ENCODE results near the gene CARD19. TPM values are rescaled to one million over a fixed set of nuclear protein-coding genes. Genes with fewer than 3 reads are reported as not detected.

The CARD19 gene
- total RNA-seq, 2 donors from 2014 or later, result 45.2 to 54.4 TPM

- H3K27me3 Mint-ChIP-seq, result no peaks in the 10 kb centered on the region
- peaks cover 35% of the 10 kb centered on the region for H3K4me1 Mint-ChIP-seq
- H3K27ac Mint-ChIP-seq, result peak overlapping the region; percentile 85
- ATAC-seq (peak; percentile 1), DNase-seq (peak in 1 of 3 donors; percentile 5)
- H3K9me3 ChIP-seq (ENCODE audit: control insufficient read depth, low read length, poor library complexity, severe bottlenecking), result no peaks in the 10 kb centered on the region
- H3K36me3 Mint-ChIP-seq (ENCODE audit: low read depth), result peaks cover 4% of the 10 kb centered on the region
- H3K4me3 Mint-ChIP-seq, result peak overlapping the region; percentile 83
Measured at GRCh38 chr9:93118863-93119702, 23.1 kb downstream of the CARD19 start.

DNA sequence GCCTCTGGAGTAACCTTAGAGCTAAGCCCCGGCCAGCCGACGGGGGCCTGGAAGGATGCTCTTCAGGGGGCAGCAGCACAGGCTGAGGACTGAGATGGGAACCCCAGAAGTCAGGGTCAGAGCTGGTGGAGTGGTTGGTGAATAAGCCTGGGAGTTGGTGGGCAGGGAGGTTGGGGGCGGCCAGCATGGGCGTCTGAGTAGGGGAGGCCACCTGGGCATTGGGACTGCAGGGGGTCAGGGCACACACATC is 23.6 kb downstream of the CARD19 start:
- DNase-seq (no peak), ATAC-seq (no peak)
- peak overlapping the region; percentile 85 for H3K27ac Mint-ChIP-seq
- H3K27me3 Mint-ChIP-seq, result no peaks in the 10 kb centered on the region
- H3K36me3 Mint-ChIP-seq (ENCODE audit: low read depth), result peaks cover 4% of the 10 kb centered on the region
- H3K9me3 ChIP-seq (ENCODE audit: control insufficient read depth, low read length, poor library complexity, severe bottlenecking), result no peaks in the 10 kb centered on the region
- H3K4me1 Mint-ChIP-seq, result peaks cover 34% of the 10 kb centered on the region
- peak overlapping the region; percentile 83 for H3K4me3 Mint-ChIP-seq

DNA sequence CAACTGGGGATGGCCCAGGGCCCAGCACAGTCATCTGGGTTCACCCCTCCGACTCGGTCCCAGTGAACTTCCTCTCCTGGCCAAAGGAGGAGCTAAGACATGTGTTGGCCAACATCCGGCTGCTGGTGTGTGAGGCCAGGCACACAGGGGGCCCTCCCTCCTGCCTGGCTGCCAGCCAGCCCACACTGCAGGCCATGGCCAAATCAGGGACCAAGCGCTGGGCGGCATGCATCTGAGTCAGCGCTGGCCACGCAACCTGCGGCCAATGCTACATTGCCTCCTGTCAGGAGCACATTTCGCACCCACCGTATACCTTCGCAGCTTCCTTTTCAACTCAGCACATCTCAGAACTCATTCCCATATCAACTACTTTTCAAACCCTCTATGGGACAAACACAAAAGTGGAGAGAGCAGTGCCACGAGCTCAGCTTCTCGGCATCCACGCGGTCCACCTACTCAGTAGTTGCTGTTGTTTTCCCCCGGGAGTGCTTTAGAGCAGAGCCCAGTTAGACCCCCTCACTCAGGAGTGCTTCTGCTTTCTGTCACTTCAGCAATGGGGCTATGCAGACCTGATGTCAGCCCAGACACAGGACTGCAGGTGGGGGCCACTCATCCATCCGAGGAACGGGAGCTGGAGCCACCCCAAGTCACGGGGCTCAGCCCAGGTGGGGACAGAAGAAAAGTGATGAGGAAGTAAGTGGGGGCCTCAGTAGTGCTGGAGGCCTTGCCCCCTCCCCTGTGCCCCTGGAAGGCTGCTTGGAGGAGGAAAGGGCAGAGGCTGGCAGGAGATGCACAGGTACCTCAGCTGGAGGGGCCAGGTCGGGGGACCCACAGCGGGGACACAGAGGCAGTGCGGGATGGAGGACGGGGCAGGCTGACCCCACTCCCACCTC is 24.2 kb downstream of the CARD19 start:
- ATAC-seq (peak; percentile 44), DNase-seq (peak in 2 of 3 donors; percentile 13 to 16)
- H3K36me3 Mint-ChIP-seq (ENCODE audit: low read depth), result peaks cover 4% of the 10 kb centered on the region
- peaks cover 31% of the 10 kb centered on the region for H3K4me1 Mint-ChIP-seq
- no peaks in the 10 kb centered on the region for H3K27me3 Mint-ChIP-seq
- H3K9me3 ChIP-seq (ENCODE audit: control insufficient read depth, low read length, poor library complexity, severe bottlenecking), result no peaks in the 10 kb centered on the region
- peak overlapping the region; percentile 83 for H3K4me3 Mint-ChIP-seq
- peak overlapping the region; percentile 85 for H3K27ac Mint-ChIP-seq

- peak overlapping the region; percentile 83 for H3K4me3 Mint-ChIP-seq
- H3K36me3 Mint-ChIP-seq (ENCODE audit: low read depth), result peaks cover 4% of the 10 kb centered on the region
- ATAC-seq, result no peak
- H3K9me3 ChIP-seq (ENCODE audit: control insufficient read depth, low read length, poor library complexity, severe bottlenecking), result no peaks in the 10 kb centered on the region
- DNase-seq, result peak in 2 of 3 donors; percentile 3 to 8
- H3K27me3 Mint-ChIP-seq, result no peaks in the 10 kb centered on the region
- H3K4me1 Mint-ChIP-seq, result peaks cover 34% of the 10 kb centered on the region
- H3K27ac Mint-ChIP-seq, result peak overlapping the region; percentile 85
Measured at GRCh38 chr9:93120846-93121315, 24.9 kb downstream of the CARD19 start.

- H3K9me3 ChIP-seq (ENCODE audit: control insufficient read depth, low read length, poor library complexity, severe bottlenecking), result no peaks in the 10 kb centered on the region
- Mint-ChIP-seq H3K36me3 (ENCODE audit: low read depth) (peaks cover 4% of the 10 kb centered on the region), H3K27ac (peak overlapping the region; percentile 85), H3K27me3 (no peaks in the 10 kb centered on the region), H3K4me1 (peaks cover 41% of the 10 kb centered on the region), H3K4me3 (peak overlapping the region; percentile 74)
- ATAC-seq (no peak), DNase-seq (peak in 2 of 3 donors; percentile 6 to 8)
Measured at GRCh38 chr9:93121316-93122241, 25.6 kb downstream of the CARD19 start.

GRCh38 chr9:93122721-93123221 is 26.8 kb downstream of the CARD19 start:
- H3K9me3 ChIP-seq (ENCODE audit: control insufficient read depth, low read length, poor library complexity, severe bottlenecking), result no peaks in the 10 kb centered on the region
- peak overlapping the region; percentile 85 for H3K27ac Mint-ChIP-seq
- H3K4me1 Mint-ChIP-seq, result peaks cover 53% of the 10 kb centered on the region
- H3K36me3 Mint-ChIP-seq (ENCODE audit: low read depth), result peaks cover 4% of the 10 kb centered on the region
- DNase-seq, result peak in 2 of 3 donors; percentile 7 to 9
- no peak overlapping the region for H3K4me3 Mint-ChIP-seq
- no peak for ATAC-seq
- H3K27me3 Mint-ChIP-seq, result no peaks in the 10 kb centered on the region

GRCh38 chr9:93123561-93124283 is 27.7 kb downstream of the CARD19 start:
- DNase-seq, result peak in 2 of 3 donors; percentile 5 to 7
- no peaks in the 10 kb centered on the region for H3K9me3 ChIP-seq (ENCODE audit: control insufficient read depth, low read length, poor library complexity, severe bottlenecking)
- no peaks in the 10 kb centered on the region for H3K27me3 Mint-ChIP-seq
- H3K27ac Mint-ChIP-seq, result peak overlapping the region; percentile 87
- H3K4me1 Mint-ChIP-seq, result peaks cover 53% of the 10 kb centered on the region
- no peak for ATAC-seq
- H3K36me3 Mint-ChIP-seq (ENCODE audit: low read depth), result no peaks in the 10 kb centered on the region
- H3K4me3 Mint-ChIP-seq, result no peak overlapping the region

DNA sequence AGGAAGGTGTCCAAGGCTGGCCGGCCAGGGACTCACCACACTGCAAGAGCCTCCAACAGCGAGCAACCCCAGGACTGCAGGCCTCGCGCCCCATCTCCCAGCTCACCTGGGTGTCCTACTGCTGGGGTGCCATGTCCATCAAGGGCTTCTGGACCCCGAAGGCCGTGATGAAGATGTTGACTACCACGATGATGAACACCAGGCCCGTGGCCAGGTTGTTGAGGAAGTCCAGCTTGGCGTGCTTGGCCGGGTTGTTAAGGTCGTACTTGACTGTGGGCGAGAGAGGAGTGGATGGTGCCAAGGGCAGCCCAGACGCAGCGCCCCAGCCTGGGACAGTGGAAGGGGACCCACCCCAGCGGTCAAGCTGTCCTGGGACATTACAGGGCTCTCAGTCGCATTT is 28.8 kb downstream of the CARD19 start:
- ATAC-seq, result no peak
- peak in 2 of 3 donors; percentile 3 to 9 for DNase-seq
- no peaks in the 10 kb centered on the region for H3K27me3 Mint-ChIP-seq
- H3K4me3 Mint-ChIP-seq, result no peak overlapping the region
- H3K4me1 Mint-ChIP-seq, result peaks cover 51% of the 10 kb centered on the region
- H3K36me3 Mint-ChIP-seq (ENCODE audit: low read depth), result no peaks in the 10 kb centered on the region
- peak overlapping the region; percentile 87 for H3K27ac Mint-ChIP-seq
- H3K9me3 ChIP-seq (ENCODE audit: control insufficient read depth, low read length, poor library complexity, severe bottlenecking), result no peaks in the 10 kb centered on the region

DNA sequence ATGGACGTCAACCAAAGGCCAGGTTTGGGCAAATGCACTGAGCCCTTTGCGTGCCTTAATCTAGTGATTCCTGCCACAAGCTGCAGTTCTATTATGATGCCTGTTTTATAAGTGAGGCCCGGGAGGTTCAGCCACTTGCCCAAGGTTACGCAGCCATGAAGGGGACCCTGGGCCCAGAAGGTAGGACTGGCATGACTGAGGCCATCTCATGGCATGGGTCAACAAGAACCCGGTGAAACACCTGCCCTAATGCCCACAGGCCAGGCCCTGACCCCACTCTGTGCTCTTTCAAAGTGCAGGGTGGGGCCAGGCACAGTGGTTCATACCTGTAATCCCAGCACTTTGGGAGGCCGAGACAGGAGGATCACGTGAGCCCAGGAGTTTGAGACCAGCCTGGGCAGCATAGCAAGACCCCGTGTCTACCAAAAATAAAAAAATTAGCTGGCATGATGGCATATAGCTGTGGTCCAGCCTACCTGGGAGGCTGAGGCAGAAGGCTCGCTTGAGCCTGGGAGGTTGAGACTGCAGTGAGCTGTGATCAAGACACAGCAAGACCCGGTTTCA is 29.4 kb downstream of the CARD19 start:
- no peaks in the 10 kb centered on the region for H3K9me3 ChIP-seq (ENCODE audit: control insufficient read depth, low read length, poor library complexity, severe bottlenecking)
- ATAC-seq (no peak), DNase-seq (no peak)
- Mint-ChIP-seq H3K27me3 (no peaks in the 10 kb centered on the region), H3K4me1 (peaks cover 48% of the 10 kb centered on the region), H3K4me3 (peak overlapping the region; percentile 61), H3K36me3 (ENCODE audit: low read depth) (no peaks in the 10 kb centered on the region), H3K27ac (peak overlapping the region; percentile 87)

DNA sequence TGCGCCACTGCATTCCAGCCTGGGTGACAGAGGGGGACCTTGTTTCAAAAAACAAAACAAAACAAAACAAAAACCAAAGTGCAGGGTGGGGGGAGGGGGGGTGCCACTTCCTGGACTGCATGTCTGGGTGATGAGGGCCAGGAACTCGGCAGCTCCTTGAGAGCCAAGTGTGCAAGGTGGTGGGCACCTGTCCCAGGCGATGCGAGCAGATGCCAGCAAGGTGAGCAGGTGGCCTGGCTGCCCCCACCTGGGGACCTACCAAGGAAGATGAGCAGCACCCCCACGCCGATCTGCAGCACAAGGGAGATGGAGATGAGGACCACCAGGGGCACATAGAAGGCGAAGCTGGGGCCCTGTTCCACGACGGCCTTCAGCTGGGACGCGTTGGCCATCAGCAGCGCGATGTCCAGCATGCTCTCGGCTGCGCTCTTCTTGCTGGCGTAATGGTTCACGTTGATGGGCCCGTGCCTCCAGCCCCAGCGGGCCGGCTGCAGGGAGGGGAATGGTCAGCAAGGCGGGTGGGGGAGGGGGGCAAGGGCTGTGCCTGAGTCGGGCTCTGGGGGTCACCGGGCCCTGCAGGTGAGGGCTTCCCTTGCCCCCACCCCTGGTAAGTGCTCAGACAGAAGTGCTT is 30.2 kb downstream of the CARD19 start:
- no peaks in the 10 kb centered on the region for H3K9me3 ChIP-seq (ENCODE audit: control insufficient read depth, low read length, poor library complexity, severe bottlenecking)
- no peak for DNase-seq
- Mint-ChIP-seq H3K4me1 (peaks cover 54% of the 10 kb centered on the region), H3K27ac (peak overlapping the region; percentile 87), H3K36me3 (ENCODE audit: low read depth) (no peaks in the 10 kb centered on the region), H3K27me3 (no peaks in the 10 kb centered on the region), H3K4me3 (peak overlapping the region; percentile 61)
- ATAC-seq, result no peak

- Mint-ChIP-seq H3K4me1 (peaks cover 56% of the 10 kb centered on the region), H3K27ac (peak overlapping the region; percentile 87), H3K27me3 (no peaks in the 10 kb centered on the region), H3K36me3 (ENCODE audit: low read depth) (no peaks in the 10 kb centered on the region), H3K4me3 (peak overlapping the region; percentile 67)
- no peak for ATAC-seq
- DNase-seq, result no peak
- no peaks in the 10 kb centered on the region for H3K9me3 ChIP-seq (ENCODE audit: control insufficient read depth, low read length, poor library complexity, severe bottlenecking)
Measured at GRCh38 chr9:93126825-93127368, 30.9 kb downstream of the CARD19 start.

Data from T-helper 17 cell (primary cell).